Heart left ventricle (tissue), 13 donors: ENCODE data around the gene CRHBP.

Experiments used
- POLR2A ChIP-seq, 2 donors: fragments of 450-650 bp; IDR thresholded peaks; one replicate each; pipeline ENCODE4 v1.6.1; 2017; ENCODE audit warnings: antibody characterized with exemption in 2 of 2, mild to moderate bottlenecking in 2 of 2, moderate library complexity in 2 of 2
- TF ChIP-seq, protein P1 (sequence below), 12 donors: fragments of 200-600 bp; sonication (generic) in 4 of 12; IDR thresholded peaks; one replicate each; pipeline versions ENCODE4 v1.5.0 to v1.8.0; 2018 to 2022; ENCODE audit warnings: antibody characterized with exemption in 12 of 12, mild to moderate bottlenecking in 5 of 12
- donor health status: ischemic (EF 13 %, LVEDD 7.1; RV severe dilation, severe dysfunction).
- donor health status: DM: no; HTN: yes; CAD: no.
- donor health status: DM: no; HTN: no; CAD: no.
- donor health status: ischemic (EF 25% LVEDD 6.9; RV normal size, moderate dysfunction).
- donor health status: ischemic (EF 25% LVEDD 5.7; RV mildly dilated, moderate dysfunction).
- donor health status: ischemic (EF 35%, LVEDD 5.7; RV mildly dilated, moderate dysfunction).
- donor health status: nonischemic (EF 11% LVEDD 7.7; RV severe dilation, severe dysfunction).
- donor health status: DM: yes; HTN: yes; CAD: no.
- donor health status: PGD.
- donor health status: ischemic (EF 29% LVEDD 5.4; RV normal size, mild dysfunction).
- donor health status: nonischemic (EF 23%, LVEDD 6.1; RV moderate dilation, normal function).

DNA sequence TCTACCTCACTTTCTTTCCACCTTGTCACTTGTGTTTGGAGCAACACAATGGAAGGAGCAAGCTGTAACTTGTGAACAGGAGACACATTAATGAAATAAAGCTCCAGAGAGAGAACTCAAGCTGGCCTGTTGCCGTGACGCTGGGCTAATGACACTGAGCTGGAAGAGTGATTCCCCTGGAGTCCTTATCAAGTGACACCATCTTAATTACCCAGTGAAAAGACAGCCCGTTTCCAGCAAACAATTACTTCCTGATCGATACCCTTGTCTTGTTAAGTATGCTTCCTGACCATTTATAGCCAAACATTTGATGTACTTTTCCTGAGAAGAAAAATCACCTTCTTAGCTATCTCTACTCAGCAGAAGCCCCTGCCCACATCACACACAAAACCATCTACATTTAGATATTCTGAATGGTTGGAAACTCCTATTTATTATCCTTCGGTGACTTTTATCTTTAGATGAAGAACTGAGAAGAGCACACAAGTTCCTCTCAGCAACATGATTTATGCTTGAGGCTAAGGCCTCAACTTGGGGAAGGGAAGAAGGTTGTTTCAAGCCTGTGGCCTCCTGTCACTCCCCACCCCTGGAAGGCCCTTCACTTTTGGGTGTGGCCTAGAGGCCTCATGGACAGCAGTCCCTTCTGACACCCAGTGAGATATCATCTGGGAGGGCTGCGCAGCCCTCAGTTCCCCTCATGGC is 34.1 kb downstream of the CRHBP start:
- TF ChIP-seq, protein P1, sequence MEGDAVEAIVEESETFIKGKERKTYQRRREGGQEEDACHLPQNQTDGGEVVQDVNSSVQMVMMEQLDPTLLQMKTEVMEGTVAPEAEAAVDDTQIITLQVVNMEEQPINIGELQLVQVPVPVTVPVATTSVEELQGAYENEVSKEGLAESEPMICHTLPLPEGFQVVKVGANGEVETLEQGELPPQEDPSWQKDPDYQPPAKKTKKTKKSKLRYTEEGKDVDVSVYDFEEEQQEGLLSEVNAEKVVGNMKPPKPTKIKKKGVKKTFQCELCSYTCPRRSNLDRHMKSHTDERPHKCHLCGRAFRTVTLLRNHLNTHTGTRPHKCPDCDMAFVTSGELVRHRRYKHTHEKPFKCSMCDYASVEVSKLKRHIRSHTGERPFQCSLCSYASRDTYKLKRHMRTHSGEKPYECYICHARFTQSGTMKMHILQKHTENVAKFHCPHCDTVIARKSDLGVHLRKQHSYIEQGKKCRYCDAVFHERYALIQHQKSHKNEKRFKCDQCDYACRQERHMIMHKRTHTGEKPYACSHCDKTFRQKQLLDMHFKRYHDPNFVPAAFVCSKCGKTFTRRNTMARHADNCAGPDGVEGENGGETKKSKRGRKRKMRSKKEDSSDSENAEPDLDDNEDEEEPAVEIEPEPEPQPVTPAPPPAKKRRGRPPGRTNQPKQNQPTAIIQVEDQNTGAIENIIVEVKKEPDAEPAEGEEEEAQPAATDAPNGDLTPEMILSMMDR (IDR thresholded peaks at IDR 0.05), result no peak
- no peak for TF ChIP-seq POLR2A (IDR thresholded peaks at IDR 0.05)
